DOHH2 (cell line): ENCODE measurements around the gene SLC6A8.

ENCODE experiments used
- H3F3A ChIP-seq: fragments of 200-600 bp; sonication (generic), shearing (Covaris generic); 2 replicates; pipeline ENCODE4 v1.6.0; 2016; ENCODE audit warnings: antibody characterized with exemption, mild to moderate bottlenecking; ENCODE audit not compliant: control insufficient read depth, insufficient read depth
- H3K27ac ChIP-seq: fragments of 200-600 bp; sonication (generic); 2 replicates; pipeline ENCODE4 v1.5.1; 2014; ENCODE audit warnings: low read depth, mild to moderate bottlenecking, low read length, moderate library complexity
- H3K27me3 ChIP-seq: fragments of 200-600 bp; sonication (generic); 2 replicates; pipeline ENCODE4 v1.6.1; 2014; ENCODE audit warnings: mild to moderate bottlenecking, low read length, mixed read lengths; ENCODE audit not compliant: control insufficient read depth
- H3K36me3 ChIP-seq: fragments of 200-600 bp; sonication (generic); 2 replicates; pipeline ENCODE4 v1.6.1; 2014; ENCODE audit warnings: mild to moderate bottlenecking, low read length, moderate library complexity, mixed read lengths; ENCODE audit not compliant: control insufficient read depth
- H3K4me1 ChIP-seq: fragments of 200-600 bp; sonication (generic); 2 replicates; pipeline ENCODE4 v1.6.1; 2014; ENCODE audit warnings: mild to moderate bottlenecking, low read length, mixed read lengths; ENCODE audit not compliant: control insufficient read depth
- H3K4me2 ChIP-seq: fragments of 200-600 bp; sonication (generic); 2 replicates; pipeline ENCODE4 v1.6.0; 2014; ENCODE audit warnings: mild to moderate bottlenecking, low read length, moderate library complexity
- H3K4me3 ChIP-seq: fragments of 200-600 bp; sonication (generic); 2 replicates; pipeline ENCODE4 v1.5.1; 2014; ENCODE audit warnings: mild to moderate bottlenecking, low read length, mixed read lengths
- H3K79me2 ChIP-seq: fragments of 200-600 bp; sonication (generic); 2 replicates; pipeline ENCODE4 v1.6.1; 2014; ENCODE audit warnings: mild to moderate bottlenecking, low read length, mixed read lengths; ENCODE audit not compliant: control insufficient read depth
- H3K9me2 ChIP-seq: fragments of 200-600 bp; sonication (generic); replicated peaks from 2 replicates; pipeline ENCODE4 v1.6.1; 2014; ENCODE audit warnings: mild to moderate bottlenecking, low read length, mixed read lengths; ENCODE audit not compliant: control insufficient read depth
- H3K9me3 ChIP-seq: fragments of 200-600 bp; sonication (generic); 2 replicates; pipeline ENCODE4 v1.6.1; 2014; ENCODE audit warnings: antibody characterized with exemption, low read length, mixed read lengths; ENCODE audit not compliant: control insufficient read depth, insufficient read depth
- H4K20me1 ChIP-seq: fragments of 200-600 bp; sonication (generic); 2 replicates; pipeline ENCODE4 v1.6.0; 2014; ENCODE audit warnings: low read depth, mild to moderate bottlenecking, antibody characterized with exemption, low read length, moderate library complexity; ENCODE audit not compliant: control insufficient read depth, insufficient read depth
- CTCF ChIP-seq: fragments of 200-600 bp; sonication (generic); IDR thresholded peaks from one replicate; pipeline ENCODE4 v1.5.1; 2014; ENCODE audit warnings: antibody characterized with exemption, mild to moderate bottlenecking, low read depth, low read length; ENCODE audit not compliant: poor library complexity, severe bottlenecking
- EZH2phosphoT487 ChIP-seq: fragments of 200-600 bp; sonication (generic); IDR thresholded peaks from 2 replicates; pipeline ENCODE4 v1.6.1; 2017; ENCODE audit warnings: borderline replicate concordance, mild to moderate bottlenecking, antibody characterized with exemption, low read length, moderate library complexity, mixed read lengths

SLC6A8 gene

DNA sequence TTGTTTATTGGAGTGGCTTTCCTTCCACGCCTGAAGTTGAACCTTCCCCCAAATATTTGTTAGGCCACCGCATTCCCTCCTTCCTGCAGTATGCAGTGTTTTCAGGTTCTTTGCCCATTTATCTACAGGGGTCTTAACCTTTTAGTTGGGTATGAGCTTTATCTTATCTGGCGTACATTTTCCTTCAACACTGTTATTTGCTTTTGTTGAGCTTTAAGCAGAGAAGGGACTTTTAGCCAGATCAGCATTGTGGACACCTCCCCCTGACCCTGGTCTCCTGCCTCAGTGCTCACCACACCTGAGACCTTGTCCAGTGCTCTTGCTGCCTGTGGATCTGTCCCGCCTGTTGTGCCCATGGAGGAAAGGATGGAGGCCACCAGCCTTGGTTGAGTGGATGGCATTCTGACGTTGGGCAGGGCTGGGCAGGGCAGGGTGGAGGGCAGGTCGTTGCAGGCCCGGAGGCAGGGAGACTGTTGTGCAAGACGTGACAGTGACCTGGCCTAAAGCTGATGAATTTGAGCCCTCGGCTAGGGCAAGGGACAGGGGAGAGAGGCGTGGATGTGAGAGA is 41.7 kb upstream of the SLC6A8 start:
- H3F3A ChIP-seq, result no peaks in the 10 kb centered on the region
- H3K4me3 ChIP-seq, result no peak overlapping the region
- no peaks in the 10 kb centered on the region for H3K79me2 ChIP-seq
- TF ChIP-seq EZH2phosphoT487, result no peak
- no peak for TF ChIP-seq CTCF
- H3K9me3 ChIP-seq, result no peaks in the 10 kb centered on the region
- H3K36me3 ChIP-seq, result no peaks in the 10 kb centered on the region
- peaks cover 28% of the 10 kb centered on the region for H3K27me3 ChIP-seq
- H3K9me2 ChIP-seq, result no peaks in the 10 kb centered on the region
- no peaks in the 10 kb centered on the region for H4K20me1 ChIP-seq
- H3K4me1 ChIP-seq, result 0 out of 2 replicates have a peak, but pooled peaks cover 2% of the 10 kb centered on the region
- H3K4me2 ChIP-seq, result no peak overlapping the region
- H3K27ac ChIP-seq, result no peak overlapping the region

GRCh38 chrX:153646620-153647373 is 40.9 kb upstream of the SLC6A8 start, which contains the start of gene DUSP9:
TSS of gene DUSP9 (plus strand) at chrX:153647203. CDS start at chrX:153647954, 751 bp downstream.
- Histone ChIP-seq H3K4me3 (no peak within 1 kb of the TSS), H3K9me2 (no peaks in the 10 kb centered on the region), H3F3A (no peaks in the 10 kb centered on the region), H3K4me1 (0 out of 2 replicates have a peak, but pooled peaks cover 2% of the 10 kb centered on the region), H3K36me3 (no peaks in the 10 kb centered on the region), H3K27me3 (peaks cover 24% of the 10 kb centered on the region), H3K79me2 (no peaks in the 10 kb centered on the region), H4K20me1 (no peaks in the 10 kb centered on the region), H3K4me2 (no peak within 1 kb of the TSS), H3K9me3 (no peaks in the 10 kb centered on the region), H3K27ac (no peak within 1 kb of the TSS)
- no peak for TF ChIP-seq CTCF
- no peak for TF ChIP-seq EZH2phosphoT487

- Histone ChIP-seq H3K4me3 (no peak overlapping the region), H3K4me1 (0 out of 2 replicates have a peak, but pooled peaks cover 2% of the 10 kb centered on the region), H3K9me3 (no peaks in the 10 kb centered on the region), H4K20me1 (no peaks in the 10 kb centered on the region), H3K27me3 (peaks cover 23% of the 10 kb centered on the region), H3K9me2 (no peaks in the 10 kb centered on the region), H3F3A (no peaks in the 10 kb centered on the region), H3K36me3 (no peaks in the 10 kb centered on the region), H3K27ac (no peak overlapping the region), H3K79me2 (no peaks in the 10 kb centered on the region), H3K4me2 (no peak overlapping the region)
- TF ChIP-seq CTCF (no peak), EZH2phosphoT487 (no peak)
These were observed 40.0 kb upstream of the SLC6A8 start for GRCh38 chrX:153647461-153648357.
